Heart right ventricle (tissue), 16 donors: Measurements from ENCODE around the gene DEPDC5. TPM values are rescaled to one million over a fixed set of nuclear protein-coding genes. Genes with fewer than 3 reads are reported as not detected.

ENCODE experiments used
- ATAC-seq, 8 donors: fragments of 200-7000 bp; cut with Tn5 transposase; one replicate each; pipeline ENCODE4 v1.9.1; 2020; ENCODE audit warnings: mild to moderate bottlenecking in 8 of 8, moderate library complexity in 8 of 8, moderate number of reproducible peaks in 1 of 8
- DNase-seq, 2 donors: peaks; one replicate each; pipeline ENCODE4 v3.0.0-alpha.2; 2020
- H3K27ac ChIP-seq, 10 donors: fragments of 200-600 bp; sonication (generic) in 2 of 10; one replicate each; pipeline versions ENCODE4 v1.5.0 to v1.8.0; 2020 to 2022; ENCODE audit warnings: mild to moderate bottlenecking in 3 of 10
- H3K27me3 ChIP-seq, 7 donors: fragments of 200-600 bp; one replicate each; pipeline ENCODE4 v1.8.0; 2021 to 2022; ENCODE audit warnings: mild to moderate bottlenecking in 2 of 7
- H3K36me3 ChIP-seq, 9 donors: fragments of 200-600 bp; sonication (generic) in 1 of 9; one replicate each; pipeline versions ENCODE4 v1.5.0 to v1.8.0; 2020 to 2022; ENCODE audit warnings: mild to moderate bottlenecking in 2 of 9
- H3K4me1 ChIP-seq, 9 donors: fragments of 200-600 bp; sonication (generic) in 1 of 9; one replicate each; pipeline versions ENCODE4 v1.5.0 to v1.8.0; 2020 to 2022; ENCODE audit warnings: mild to moderate bottlenecking in 4 of 9
- H3K4me3 ChIP-seq, 10 donors: fragments of 200-600 bp; sonication (generic) in 2 of 10; one replicate each; pipeline versions ENCODE4 v1.5.0 to v1.8.0; 2020 to 2022; ENCODE audit warnings: mild to moderate bottlenecking in 7 of 10, moderate library complexity in 2 of 10
- H3K9me3 ChIP-seq, 11 donors: fragments of 200-600 bp in 10 of 11; sonication (generic) in 2 of 11; one replicate each; pipeline versions ENCODE4 v1.5.0 to v1.8.0; 2013 to 2022; ENCODE audit warnings: mild to moderate bottlenecking in 2 of 11, control low read depth in 1 of 11, moderate library complexity in 1 of 11
- CTCF ChIP-seq, 9 donors: fragments of 200-600 bp; sonication (generic) in 2 of 9; IDR thresholded peaks; one replicate each; pipeline versions ENCODE4 v1.5.0 to v1.8.0; 2021 to 2022; ENCODE audit warnings: antibody characterized with exemption in 9 of 9, mild to moderate bottlenecking in 5 of 9, moderate library complexity in 1 of 9
- WGBS, 2 donors: extraction: QIAGEN DNeasy Blood & Tissue Kit; methylation state at CpG; one replicate each; pipeline ENCODE4 v1.1.7; 2013; ENCODE audit warnings: inconsistent platforms in 1 of 2; 5-methylcytosine and 5-hydroxymethylcytosine counted together
- intact Hi-C, 10 donors: fragments of 100-400 bp; cut with DNase I; formaldehyde crosslinking; loops; one replicate each; pipeline versions ENCODE4 v1.11.1 to v1.14.2; 2022
- polyA plus RNA-seq, 2 donors: library from polyadenylated mRNA; stranded (reverse); fragments of 200-250 nt; gene quantifications; one replicate each; pipeline ENCODE4 v1.2.3, GENCODE V29; 2013
- total RNA-seq, 10 donors: library from RNA; stranded (reverse); fragmentation: NEBNext Ultra II Directional in 3 of 10; extraction: Animal tissue kit (Norgen Biotek cat#: 25700) in 3 of 10; gene quantifications; one replicate each; pipeline versions ENCODE4 v1.2.1 to v1.2.4, GENCODE V29; 2021 to 2023
- donor health status: Arrhythmogenic right ventricular cardiomyopathy.
- donor health status: ischemic (EF 13 %, LVEDD 7.1; RV severe dilation, severe dysfunction).
- donor health status: healthy with polysubstance abuse.
- donor health status: DM: no; HTN: yes; CAD: no.
- donor health status: DM: no; HTN: no; CAD: no.
- donor health status: ischemic (EF 25% LVEDD 6.9; RV normal size, moderate dysfunction).
- donor health status: ischemic (EF 25% LVEDD 5.7; RV mildly dilated, moderate dysfunction).
- donor health status: healthy.
- donor health status: DM: yes; HTN: yes; CAD: no.
- donor health status: Ischemic cardiomyopathy.
- donor health status: ischemic (EF 35%, LVEDD 5.7; RV mildly dilated, moderate dysfunction).
- donor health status: nonischemic (EF 11% LVEDD 7.7; RV severe dilation, severe dysfunction).
- donor health status: DM: yes; HTN: yes; CAD: no.
- donor health status: PGD.
- donor health status: ischemic (EF 29% LVEDD 5.4; RV normal size, mild dysfunction).
- donor health status: nonischemic (EF 23%, LVEDD 6.1; RV moderate dilation, normal function).

The DEPDC5 gene
- total and polyA plus RNA-seq, 12 donors, result 6.2 to 19.1 (median 14.4) TPM

DNA sequence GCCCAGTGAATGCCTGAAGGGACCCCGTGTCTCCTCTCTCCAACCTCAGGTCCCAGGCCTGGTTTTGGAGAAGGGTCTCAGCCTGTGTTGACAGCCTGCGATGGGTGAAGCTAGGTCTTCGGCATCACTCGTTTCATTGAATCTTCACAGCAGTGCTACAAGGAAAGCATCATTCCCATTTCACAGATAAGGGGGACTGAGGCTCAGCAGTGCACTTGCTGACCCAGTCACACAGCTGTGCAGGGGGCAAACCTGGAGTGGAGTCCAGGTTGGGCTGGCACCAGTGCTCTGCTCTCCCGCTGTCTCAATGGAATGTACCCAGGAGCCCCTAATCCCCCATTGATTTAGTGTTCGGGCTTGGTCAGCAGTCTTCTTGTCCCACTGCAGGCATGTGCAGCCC is 179.6 kb downstream of the DEPDC5 start:
- intact Hi-C loops, result no loop called here
- WGBS, 2 donors, result 97% methylated on average over 6 of the region's 6 CpGs
- peak overlapping the region in 1 of 10 donors; percentile 25 for H3K27ac ChIP-seq
- H3K4me1 ChIP-seq, result peaks cover 0 to 27% (median 6%) of the 10 kb centered on the region in 9 donors
- no peaks in the 10 kb centered on the region for H3K36me3 ChIP-seq
- no peaks in the 10 kb centered on the region for H3K9me3 ChIP-seq
- no peaks in the 10 kb centered on the region for H3K27me3 ChIP-seq
- no peak for ATAC-seq
- no peak overlapping the region for H3K4me3 ChIP-seq
- TF ChIP-seq CTCF (IDR thresholded peaks at IDR 0.05), result no peak
- no peak for DNase-seq

- DNase-seq, result no peak
- intact Hi-C loops, result no loop called here
- H3K36me3 ChIP-seq, result no peaks in the 10 kb centered on the region
- no peak overlapping the region for H3K27ac ChIP-seq
- no peaks in the 10 kb centered on the region for H3K27me3 ChIP-seq
- peaks cover 0 to 27% (median 6%) of the 10 kb centered on the region in 9 donors for H3K4me1 ChIP-seq
- no peaks in the 10 kb centered on the region for H3K9me3 ChIP-seq
- TF ChIP-seq CTCF (IDR thresholded peaks at IDR 0.05), result no peak
- WGBS, 2 donors, result 81 to 82% methylated on average over 17 of the region's 17 CpGs
- no peak overlapping the region for H3K4me3 ChIP-seq
- ATAC-seq, result peak in 1 of 8 donors; percentile 49
These were observed 180.1 kb downstream of the DEPDC5 start for GRCh38 chr22:31933816-31934482.

DNA sequence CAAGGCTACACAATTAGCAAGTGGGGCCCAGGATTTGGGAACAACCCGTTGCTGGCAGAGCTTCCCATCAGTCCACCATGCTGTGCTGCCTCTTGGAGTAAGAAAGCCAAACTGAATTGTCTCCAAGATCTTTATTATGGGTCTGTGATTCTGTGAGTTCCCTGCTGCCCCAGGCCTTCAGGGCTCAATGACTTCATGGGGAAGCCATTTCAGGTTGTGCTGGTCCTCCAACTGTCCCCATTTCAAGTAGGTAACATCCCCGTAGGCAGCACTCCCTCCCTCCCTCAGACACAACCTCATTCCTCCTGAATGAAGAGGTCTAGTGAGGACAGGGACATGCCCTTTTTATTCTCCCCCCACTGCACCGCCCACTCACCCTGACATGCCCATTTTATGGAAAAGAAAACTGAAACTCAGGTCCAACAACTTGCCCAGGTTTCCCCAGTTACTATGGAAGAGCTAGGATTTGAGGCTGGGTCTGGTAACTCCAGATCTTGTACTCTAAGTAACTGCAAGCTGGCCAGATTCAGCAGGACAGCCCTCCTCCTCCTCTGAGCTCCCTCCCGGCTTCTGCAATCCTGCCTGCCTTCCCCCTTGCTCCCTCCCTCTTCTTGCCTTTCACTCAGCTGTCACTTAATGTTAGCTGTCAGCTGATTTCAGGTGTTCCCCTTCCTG is 182.3 kb downstream of the DEPDC5 start:
- Histone ChIP-seq H3K4me3 (no peak overlapping the region), H3K4me1 (peaks cover 0 to 27% (median 6%) of the 10 kb centered on the region in 9 donors), H3K27ac (peak overlapping the region in 1 of 10 donors; percentile 16), H3K9me3 (no peaks in the 10 kb centered on the region), H3K36me3 (no peaks in the 10 kb centered on the region), H3K27me3 (no peaks in the 10 kb centered on the region)
- 82 to 85% methylated on average over 4 of the region's 4 CpGs for WGBS, 2 donors
- TF ChIP-seq CTCF (IDR thresholded peaks at IDR 0.05), result no peak
- DNase-seq (no peak), ATAC-seq (no peak)
- intact Hi-C loops, result no loop called here

GRCh38 chr22:31937341-31937740 is 183.5 kb downstream of the DEPDC5 start:
- Histone ChIP-seq H3K27me3 (no peaks in the 10 kb centered on the region), H3K36me3 (no peaks in the 10 kb centered on the region), H3K9me3 (no peaks in the 10 kb centered on the region), H3K4me3 (no peak overlapping the region), H3K4me1 (peaks cover 0 to 18% (median 6%) of the 10 kb centered on the region in 9 donors), H3K27ac (no peak overlapping the region)
- intact Hi-C loops, result no loop called here
- 69 to 73% methylated on average over 3 of the region's 3 CpGs for WGBS, 2 donors
- ATAC-seq (no peak), DNase-seq (no peak)
- TF ChIP-seq CTCF (IDR thresholded peaks at IDR 0.05), result no peak
